H1 (cell line): Measurements from ENCODE around the gene CELF1. TPM values are rescaled to one million over a fixed set of nuclear protein-coding genes. Genes with fewer than 3 reads are reported as not detected.

Source experiments
- CTCF ChIA-PET: fragments of 300-600 bp; sonication (Branson Sonifier 250); formaldehyde crosslinking; loops from one replicate; lab custom pipeline; 2021; ENCODE audit not compliant: partially characterized antibody; lab: Charles Lee
- POLR2A ChIA-PET: fragments of 300-600 bp; sonication (Branson Sonifier 250); formaldehyde crosslinking; loops from one replicate; lab custom pipeline; 2021; ENCODE audit warnings: inconsistent platforms; ENCODE audit not compliant: partially characterized antibody; lab: Charles Lee
- DNase-seq, 2 experiments: peaks; one replicate each; pipeline versions ENCODE4 v3.0.0 to v3.0.0-alpha.2; 2010 to 2022; ENCODE audit warnings: low spot score in 2 of 2, low read depth in 1 of 2, mixed read lengths in 1 of 2
- FAIRE-seq: peaks from 2 replicates; lab custom pipeline; 2011; peaks lifted over from hg19 to GRCh38; lab: Jason Lieb, UNC
- H2AFZ ChIP-seq: 2 replicates; pipeline ENCODE4 v1.8.1; 2012; ENCODE audit warnings: low read length, inconsistent platforms
- H2AK5ac ChIP-seq: 2 replicates; pipeline ENCODE4 v1.6.1; 2013; ENCODE audit warnings: low read depth, low read length
- H2BK120ac ChIP-seq: replicated peaks from 2 replicates; pipeline ENCODE3; 2013; ENCODE audit warnings: low read depth, low read length, inconsistent platforms
- H2BK12ac ChIP-seq: 2 replicates; pipeline ENCODE4 v1.6.1; 2013; ENCODE audit warnings: low read depth, low read length
- H2BK15ac ChIP-seq: 2 replicates; pipeline ENCODE4 v1.6.1; 2013; ENCODE audit warnings: low read length
- H2BK20ac ChIP-seq: 2 replicates; pipeline ENCODE4 v1.6.1; 2013; ENCODE audit warnings: low read length
- H2BK5ac ChIP-seq: 2 replicates; pipeline ENCODE4 v1.6.1; 2013; ENCODE audit warnings: low read depth, low read length
- H3K14ac ChIP-seq: 2 replicates; pipeline ENCODE4 v1.6.1; 2013; ENCODE audit warnings: inconsistent platforms; ENCODE audit not compliant: insufficient read length
- H3K18ac ChIP-seq: 2 replicates; pipeline ENCODE4 v1.6.1; 2013; ENCODE audit warnings: low read length; ENCODE audit errors: extremely low read depth
- H3K23ac ChIP-seq: 2 replicates; pipeline ENCODE4 v1.6.1; 2013; ENCODE audit warnings: inconsistent platforms; ENCODE audit not compliant: insufficient read length
- H3K23me2 ChIP-seq: 2 replicates; pipeline ENCODE4 v1.6.1; 2013; ENCODE audit warnings: low read depth, low read length
- H3K27ac ChIP-seq: 2 replicates; pipeline ENCODE4 v1.6.1; 2011; ENCODE audit warnings: low read depth, low read length, inconsistent platforms
- H3K27me3 ChIP-seq, 4 experiments: replicated peaks in 1 of 4; 1 replicate in 1 of 4; 2 replicates in 3 of 4; pipeline versions ENCODE4 v1.6.1 to v1.8.1; 2011 to 2013; ENCODE audit warnings: low read length in 3 of 4, mild to moderate bottlenecking in 3 of 4, inconsistent platforms in 2 of 4, mixed read lengths in 2 of 4, moderate library complexity in 1 of 4; ENCODE audit not compliant: control insufficient read depth in 3 of 4, insufficient read depth in 3 of 4; ENCODE audit errors: extremely low read depth in 1 of 4
- H3K36me3 ChIP-seq, 4 experiments: 2 replicates each; pipeline versions ENCODE4 v1.6.1 to v1.8.1; 2011 to 2013; ENCODE audit warnings: mild to moderate bottlenecking in 4 of 4, low read length in 3 of 4, moderate library complexity in 2 of 4, control low read depth in 1 of 4, inconsistent platforms in 1 of 4; ENCODE audit not compliant: insufficient read depth in 4 of 4, control insufficient read depth in 2 of 4
- H3K4ac ChIP-seq: replicated peaks from 2 replicates; pipeline ENCODE3; 2013; ENCODE audit warnings: low read length, low read depth, mixed read lengths, inconsistent platforms; ENCODE audit not compliant: insufficient read length
- H3K4me1 ChIP-seq, 4 experiments: replicated peaks in 1 of 4; 1 replicate in 1 of 4; 2 replicates in 3 of 4; pipeline versions ENCODE4 v1.6.1 to v1.8.1; 2011 to 2013; ENCODE audit warnings: low read length in 3 of 4, inconsistent platforms in 2 of 4, mixed read lengths in 1 of 4; ENCODE audit not compliant: insufficient read depth in 4 of 4, control insufficient read depth in 3 of 4
- H3K4me2 ChIP-seq, 2 experiments: 2 replicates each; pipeline versions ENCODE4 v1.6.1 to v1.8.1; 2011 to 2013; ENCODE audit warnings: low read depth in 2 of 2, low read length in 2 of 2, control low read depth in 1 of 2, inconsistent platforms in 1 of 2, mild to moderate bottlenecking in 1 of 2; ENCODE audit not compliant: insufficient read depth in 1 of 2
- H3K4me3 ChIP-seq, 4 experiments: fragments of 200-600, 300-600 bp in 1 of 4; sonication (generic), shearing (Covaris generic), sonication (Bioruptor Twin) in 1 of 4; 2 replicates each; pipeline versions ENCODE4 v1.5.1 to v1.8.1; 2011 to 2016; ENCODE audit warnings: low read length in 4 of 4, low read depth in 3 of 4, control low read depth in 2 of 4, inconsistent platforms in 2 of 4, mild to moderate bottlenecking in 2 of 4, mixed read lengths in 1 of 4, moderate library complexity in 1 of 4; ENCODE audit not compliant: insufficient read depth in 2 of 4; ENCODE audit errors: extremely low read depth in 1 of 4
- H3K56ac ChIP-seq: replicated peaks from 2 replicates; pipeline ENCODE3; 2013; ENCODE audit warnings: low read depth, mild to moderate bottlenecking, mixed read lengths, low read length, inconsistent platforms; ENCODE audit not compliant: insufficient read length
- H3K79me1 ChIP-seq: 2 replicates; pipeline ENCODE4 v1.6.1; 2013; ENCODE audit warnings: low read depth, low read length, control low read depth
- H3K79me2 ChIP-seq, 2 experiments: 2 replicates each; pipeline versions ENCODE4 v1.6.1 to v1.8.1; 2012 to 2013; ENCODE audit warnings: low read length in 2 of 2, mild to moderate bottlenecking in 2 of 2, inconsistent platforms in 1 of 2; ENCODE audit not compliant: insufficient read depth in 2 of 2, control insufficient read depth in 1 of 2
- H3K9ac ChIP-seq, 4 experiments: replicated peaks in 1 of 4; 1 replicate in 1 of 4; 2 replicates in 3 of 4; pipeline versions ENCODE4 v1.6.1 to v1.8.1; 2011 to 2013; ENCODE audit warnings: low read depth in 3 of 4, low read length in 3 of 4, control low read depth in 2 of 4, mild to moderate bottlenecking in 2 of 4, moderate library complexity in 2 of 4, inconsistent platforms in 1 of 4; ENCODE audit errors: extremely low read depth in 1 of 4
- H3K9me3 ChIP-seq, 2 experiments: 2 replicates each; pipeline versions ENCODE4 v1.6.1 to v1.8.1; 2012 to 2013; ENCODE audit warnings: mild to moderate bottlenecking in 2 of 2, moderate library complexity in 2 of 2, control low read depth in 1 of 2, inconsistent platforms in 1 of 2, low read depth in 1 of 2, low read length in 1 of 2, mixed read lengths in 1 of 2; ENCODE audit not compliant: insufficient read depth in 2 of 2
- H4K20me1 ChIP-seq, 2 experiments: replicated peaks in 1 of 2; 2 replicates each; pipeline versions ENCODE3 to v1.8.1; 2011 to 2013; ENCODE audit warnings: inconsistent platforms in 2 of 2, low read length in 2 of 2, mild to moderate bottlenecking in 1 of 2; ENCODE audit not compliant: insufficient read depth in 2 of 2, control insufficient read depth in 1 of 2
- H4K5ac ChIP-seq: 2 replicates; pipeline ENCODE4 v1.6.1; 2013; ENCODE audit warnings: low read length, low read depth, mixed read lengths, inconsistent platforms; ENCODE audit not compliant: insufficient read length
- H4K8ac ChIP-seq: 2 replicates; pipeline ENCODE4 v1.8.0; 2013; ENCODE audit warnings: mild to moderate bottlenecking, moderate library complexity, low read length, inconsistent platforms; ENCODE audit not compliant: insufficient read depth; ENCODE audit errors: extremely low read depth
- H4K91ac ChIP-seq: replicated peaks from 2 replicates; pipeline ENCODE3; 2013; ENCODE audit warnings: low read length, mixed read lengths, inconsistent platforms; ENCODE audit not compliant: insufficient read length
- ATF3 ChIP-seq: IDR thresholded peaks from 2 replicates; pipeline ENCODE4 v1.6.1; 2011; ENCODE audit warnings: low read depth, mild to moderate bottlenecking, low read length; ENCODE audit not compliant: insufficient read depth
- BCL11A ChIP-seq, 2 experiments: IDR thresholded peaks; one replicate each; pipeline ENCODE4 v1.6.1; 2011; ENCODE audit warnings: low read depth in 2 of 2, low read length in 2 of 2, mild to moderate bottlenecking in 2 of 2
- CHD1 ChIP-seq: IDR thresholded peaks from 2 replicates; pipeline ENCODE4 v1.6.1; 2012; ENCODE audit warnings: low read depth, low read length, improper control_type of control experiment
- FOSL1 ChIP-seq: IDR thresholded peaks from 2 replicates; pipeline ENCODE4 v1.6.1; 2011; ENCODE audit warnings: mild to moderate bottlenecking, low read depth, low read length, moderate library complexity; ENCODE audit not compliant: insufficient read depth
- KDM5A ChIP-seq: fragments of 200-600 bp; IDR thresholded peaks from 2 replicates; pipeline ENCODE4 v1.7.1; 2012; ENCODE audit warnings: mild to moderate bottlenecking, low read length, inconsistent platforms, mixed read lengths
- NANOG ChIP-seq: IDR thresholded peaks from 2 replicates; pipeline ENCODE4 v1.6.1; 2011; ENCODE audit warnings: low read length, low read depth, mild to moderate bottlenecking, inconsistent platforms; ENCODE audit not compliant: insufficient read depth, poor library complexity, severe bottlenecking
- PHF8 ChIP-seq: fragments of 200-600 bp; sonication (generic); conservative IDR thresholded peaks from 2 replicates; pipeline ENCODE4 v1.7.1; 2012; ENCODE audit warnings: low read depth, mild to moderate bottlenecking, inconsistent platforms, low read length, moderate library complexity
- RNF2 ChIP-seq: fragments of 200-900, 300-1000 bp; sonication (generic); IDR thresholded peaks from 2 replicates; pipeline ENCODE4 v1.7.1; 2016; ENCODE audit warnings: borderline replicate concordance, low read depth, mild to moderate bottlenecking, antibody characterized with exemption, low read length; ENCODE audit not compliant: poor library complexity, severe bottlenecking; ENCODE audit errors: missing control alignments
- SAP30 ChIP-seq: fragments of 300-600 bp; sonication (generic); IDR thresholded peaks from 2 replicates; pipeline ENCODE4 v1.7.1; 2012; ENCODE audit warnings: low read length, moderate library complexity, mild to moderate bottlenecking, inconsistent platforms; ENCODE audit not compliant: insufficient read depth, insufficient replicate concordance
- SP2 ChIP-seq: IDR thresholded peaks from 2 replicates; pipeline ENCODE4 v1.6.1; 2012; ENCODE audit warnings: mild to moderate bottlenecking, low read length, inconsistent platforms
- SRF ChIP-seq: IDR thresholded peaks from 2 replicates; pipeline ENCODE4 v1.6.1; 2011; ENCODE audit warnings: mild to moderate bottlenecking, low read depth, low read length, moderate library complexity
- SUZ12 ChIP-seq: fragments of 200-600 bp; sonication (generic); IDR thresholded peaks from 2 replicates; pipeline ENCODE4 v1.6.1; 2012; ENCODE audit warnings: mild to moderate bottlenecking, inconsistent platforms, low read length, moderate library complexity, mixed read lengths
- YY1 ChIP-seq: IDR thresholded peaks from 2 replicates; pipeline ENCODE4 v1.6.1; 2011; ENCODE audit warnings: low read depth, mild to moderate bottlenecking, low read length
- WGBS, 2 experiments: shearing (Covaris generic) in 1 of 2; methylation state at CpG; one replicate each; pipeline versions ENCODE4 v1.1.6 to v1.1.7; 2013 to 2015; ENCODE audit warnings: low lambda C conversion rate in 2 of 2, mixed read lengths in 2 of 2, inconsistent platforms in 1 of 2, low coverage in 1 of 2, missing lambda C conversion rate in 1 of 2; ENCODE audit not compliant: insufficient replicate concordance in 2 of 2, insufficient coverage in 1 of 2, insufficient read length in 1 of 2; ENCODE audit errors: extremely low coverage in 1 of 2, missing lambda C conversion rate in 1 of 2; 5-methylcytosine and 5-hydroxymethylcytosine counted together
- polyA plus RNA-seq, 7 experiments: library from polyadenylated mRNA; depleted of rRNA in 3 of 7; stranded (reverse) in 5 of 7; unstranded in 2 of 7; fragments of >200 nt in 5 of 7; fragments of 200-250 nt in 2 of 7; gene quantifications; 1 replicate in 5 of 7; 2 replicates in 1 of 7; 4 replicates in 1 of 7; pipeline versions ENCODE4 v1.2.1 to v1.2.3, GENCODE V29; 2011 to 2013; ENCODE audit warnings: missing spikeins in 2 of 7, mixed read lengths in 2 of 7
- total RNA-seq: library from RNA; stranded (reverse); fragmentation: NEBNext Ultra II Directional; extraction: Animal tissue kit (Norgen Biotek cat#: 25700); gene quantifications from 2 replicates; pipeline ENCODE4 v1.2.1, GENCODE V29; 2021

CELF1 gene
- total and polyA plus RNA-seq, 2 of the 8 experiments (the other 6 are each of a cell fraction or from before 2014, with no cell fraction given): 131 to 197 TPM

GRCh38 chr11:47516155-47516554, 36.8 kb downstream of the CELF1 start:
- no peak overlapping the region for H3K9ac ChIP-seq
- POLR2A ChIA-PET: interaction anchor here (1.4 to 4.1 kb wide), 4 partner anchors 9 to 48 kb away, joined by 4 to 19 read pairs (median 4); partner anchors contain the start of gene CELF1
- TF ChIP-seq NANOG: no peak
- TF ChIP-seq SUZ12: no peak
- no peak for TF ChIP-seq YY1
- TF ChIP-seq BCL11A (IDR thresholded peaks at IDR 0.05; ENCODE audit: low read depth in 2 of 2, low read length in 2 of 2): no peak
- TF ChIP-seq SP2: no peak
- no peak for TF ChIP-seq SAP30
- no peak for TF ChIP-seq RNF2
- TF ChIP-seq FOSL1: no peak
- TF ChIP-seq SRF: no peak
- no peak for TF ChIP-seq CHD1
- no peak for TF ChIP-seq PHF8
- TF ChIP-seq ATF3: no peak
- no peak for TF ChIP-seq KDM5A

More at GRCh38 chr11:47516155-47516554, 36.8 kb downstream of the CELF1 start:
- H3K4me2 ChIP-seq: no peak overlapping the region; a peak in 1 of 4 replicates
- no peak overlapping the region for H4K5ac ChIP-seq
- no peak overlapping the region for H3K4ac ChIP-seq
- CTCF ChIA-PET: interaction anchor here (1.1 to 1.5 kb wide), 3 partner anchors 24 to 36 kb away, joined by 3 to 4 read pairs (median 3); partner anchors contain the start of gene CELF1
- no peak overlapping the region for H2BK15ac ChIP-seq
- H2BK20ac ChIP-seq: no peak overlapping the region
- DNase-seq: no peak
- 92% methylated on average over 3 of the region's 3 CpGs; no CpG with 5 or more reads in 1 of the 2 experiments for WGBS, 2 experiments
- no peak overlapping the region for H4K91ac ChIP-seq
- H2BK12ac ChIP-seq: no peak overlapping the region
- H2BK5ac ChIP-seq: no peak overlapping the region
- FAIRE-seq: no peak
- H2AK5ac ChIP-seq: no peak overlapping the region
- H3K36me3 ChIP-seq: no peaks in the 10 kb centered on the region; a peak in 1 of 8 replicates
- H3K79me1 ChIP-seq: peaks cover 11% of the 10 kb centered on the region
- no peaks in the 10 kb centered on the region for H3K9me3 ChIP-seq
- no peak overlapping the region for H3K4me3 ChIP-seq
- no peak overlapping the region for H4K8ac ChIP-seq
- H3K23me2 ChIP-seq: peaks cover 2% of the 10 kb centered on the region; the same call in 1 of the 2 replicates
- H4K20me1 ChIP-seq: peaks cover 22 to 25% of the 10 kb centered on the region in 2 experiments
- H3K4me1 ChIP-seq: peaks cover 2 to 13% (median 11%) of the 10 kb centered on the region in 4 experiments; a peak in 6 of 7 replicates
- no peak overlapping the region for H2BK120ac ChIP-seq
- no peak overlapping the region for H3K23ac ChIP-seq
- no peak overlapping the region for H2AFZ ChIP-seq
- no peak overlapping the region for H3K18ac ChIP-seq
- H3K56ac ChIP-seq: no peak overlapping the region
- no peaks in the 10 kb centered on the region for H3K27me3 ChIP-seq
- no peak overlapping the region for H3K27ac ChIP-seq
- H3K79me2 ChIP-seq: peaks cover 33 to 96% of the 10 kb centered on the region in 2 experiments
- H3K14ac ChIP-seq: no peak overlapping the region
